ENCODE results near the gene ADSS1.

Gene ADSS1

GRCh38 chr14:104755621-104756020 lies 31.6 kb downstream of the ADSS1 start:
- H3K4me3 ChIP-seq (ENCODE audit: insufficient read depth in 1 of 2, low read depth in 1 of 2, low read length in 2 of 2) = no peak overlapping the region
- DNase-seq = no peak
- H3K4ac ChIP-seq (ENCODE audit: low read depth in 1 of 2, low read length in 2 of 2) = no peak overlapping the region
- H2BK12ac ChIP-seq (ENCODE audit: low read length in 2 of 2) = no peak overlapping the region
- H3K18ac ChIP-seq (ENCODE audit: low read depth in 1 of 2, low read length in 2 of 2) = no peak overlapping the region
- H3K14ac ChIP-seq (ENCODE audit: low read length in 2 of 2) = no peak overlapping the region
- peaks cover 43% of the 10 kb centered on the region for H3K79me1 ChIP-seq (replicated peaks; ENCODE audit: low read length, poor library complexity, severe bottlenecking)
- H3K36me3 ChIP-seq (ENCODE audit: control insufficient read depth in 1 of 2, insufficient read depth in 2 of 2, low read depth in 1 of 2, low read length in 2 of 2) = peaks cover 52 to 57% of the 10 kb centered on the region in 2 experiments
- H3K23ac ChIP-seq (ENCODE audit: low read length in 2 of 2) = no peak overlapping the region
- no peak overlapping the region for H4K8ac ChIP-seq (ENCODE audit: low read length)
- 96% methylated on average over 11 of the region's 11 CpGs for WGBS
- no peaks in the 10 kb centered on the region for H3K27me3 ChIP-seq (ENCODE audit: control insufficient read depth in 1 of 2, insufficient read depth in 1 of 2, low read length in 2 of 2)
- no peak overlapping the region for H3K27ac ChIP-seq (ENCODE audit: low read length, poor library complexity, severe bottlenecking)
- no peak overlapping the region for H2BK15ac ChIP-seq (ENCODE audit: low read depth, poor library complexity, severe bottlenecking)
- H2AFZ ChIP-seq (ENCODE audit: low read depth, low read length) = no peak overlapping the region
- H3K9me3 ChIP-seq (ENCODE audit: control insufficient read depth, low read length) = no peaks in the 10 kb centered on the region
- H4K91ac ChIP-seq (ENCODE audit: low read length) = no peak overlapping the region
- H2BK120ac ChIP-seq (ENCODE audit: low read depth, low read length) = no peak overlapping the region
- H2BK5ac ChIP-seq (ENCODE audit: low read depth, low read length, poor library complexity, severe bottlenecking) = no peak overlapping the region
- H3K4me1 ChIP-seq (ENCODE audit: control insufficient read depth, insufficient read depth, low read depth, low read length) = peaks cover 22% of the 10 kb centered on the region
- peak overlapping the region; percentile 97 for H3K9ac ChIP-seq (ENCODE audit: low read length)
- H2AK5ac ChIP-seq (ENCODE audit: low read length, severe bottlenecking) = no peak overlapping the region
- H3K4me2 ChIP-seq (ENCODE audit: low read length, poor library complexity, severe bottlenecking) = no peak overlapping the region

GRCh38 chr14:104756477-104757237 lies 32.6 kb downstream of the ADSS1 start:
- H2BK15ac ChIP-seq (ENCODE audit: low read depth, poor library complexity, severe bottlenecking) = no peak overlapping the region
- H3K4me3 ChIP-seq (ENCODE audit: insufficient read depth in 1 of 2, low read depth in 1 of 2, low read length in 2 of 2) = no peak overlapping the region
- 95% methylated on average over 27 of the region's 27 CpGs for WGBS
- no peak overlapping the region for H2BK5ac ChIP-seq (ENCODE audit: low read depth, low read length, poor library complexity, severe bottlenecking)
- no peak overlapping the region for H3K9ac ChIP-seq (ENCODE audit: low read length)
- no peak overlapping the region for H3K23ac ChIP-seq (ENCODE audit: low read length in 2 of 2)
- H3K18ac ChIP-seq (ENCODE audit: low read depth in 1 of 2, low read length in 2 of 2) = no peak overlapping the region
- peaks cover 26% of the 10 kb centered on the region for H3K4me1 ChIP-seq (ENCODE audit: control insufficient read depth, insufficient read depth, low read depth, low read length)
- H4K8ac ChIP-seq (ENCODE audit: low read length) = no peak overlapping the region
- H3K4me2 ChIP-seq (ENCODE audit: low read length, poor library complexity, severe bottlenecking) = no peak overlapping the region
- H3K9me3 ChIP-seq (ENCODE audit: control insufficient read depth, low read length) = no peaks in the 10 kb centered on the region
- no peak overlapping the region for H2BK12ac ChIP-seq (ENCODE audit: low read length in 2 of 2)
- no peak overlapping the region for H2BK120ac ChIP-seq (ENCODE audit: low read depth, low read length)
- H3K27ac ChIP-seq (ENCODE audit: low read length, poor library complexity, severe bottlenecking) = no peak overlapping the region
- H4K91ac ChIP-seq (ENCODE audit: low read length) = no peak overlapping the region
- no peaks in the 10 kb centered on the region for H3K27me3 ChIP-seq (ENCODE audit: control insufficient read depth in 1 of 2, insufficient read depth in 1 of 2, low read length in 2 of 2)
- DNase-seq = no peak
- H3K14ac ChIP-seq (ENCODE audit: low read length in 2 of 2) = no peak overlapping the region
- H3K36me3 ChIP-seq (ENCODE audit: control insufficient read depth in 1 of 2, insufficient read depth in 2 of 2, low read depth in 1 of 2, low read length in 2 of 2) = peaks cover 61 to 66% of the 10 kb centered on the region in 2 experiments
- peaks cover 51% of the 10 kb centered on the region for H3K79me1 ChIP-seq (replicated peaks; ENCODE audit: low read length, poor library complexity, severe bottlenecking)
- no peak overlapping the region for H2AK5ac ChIP-seq (ENCODE audit: low read length, severe bottlenecking)
- H3K4ac ChIP-seq (ENCODE audit: low read depth in 1 of 2, low read length in 2 of 2) = no peak overlapping the region
- no peak overlapping the region for H2AFZ ChIP-seq (ENCODE audit: low read depth, low read length)

GRCh38 chr14:104757238-104757585 lies 33.2 kb downstream of the ADSS1 start:
- no peak overlapping the region for H3K23ac ChIP-seq (ENCODE audit: low read length in 2 of 2)
- H3K4me2 ChIP-seq (ENCODE audit: low read length, poor library complexity, severe bottlenecking) = no peak overlapping the region
- H2BK5ac ChIP-seq (ENCODE audit: low read depth, low read length, poor library complexity, severe bottlenecking) = no peak overlapping the region
- H3K79me1 ChIP-seq (replicated peaks; ENCODE audit: low read length, poor library complexity, severe bottlenecking) = peaks cover 50% of the 10 kb centered on the region
- no peak overlapping the region for H4K8ac ChIP-seq (ENCODE audit: low read length)
- no peak overlapping the region for H3K9ac ChIP-seq (ENCODE audit: low read length)
- no peak overlapping the region for H3K27ac ChIP-seq (ENCODE audit: low read length, poor library complexity, severe bottlenecking)
- H3K4me1 ChIP-seq (ENCODE audit: control insufficient read depth, insufficient read depth, low read depth, low read length) = peaks cover 23% of the 10 kb centered on the region
- no peak overlapping the region for H2AK5ac ChIP-seq (ENCODE audit: low read length, severe bottlenecking)
- no peak overlapping the region for H3K4ac ChIP-seq (ENCODE audit: low read depth in 1 of 2, low read length in 2 of 2)
- no peak overlapping the region for H2BK15ac ChIP-seq (ENCODE audit: low read depth, poor library complexity, severe bottlenecking)
- 95% methylated on average over 10 of the region's 10 CpGs for WGBS
- H3K18ac ChIP-seq (ENCODE audit: low read depth in 1 of 2, low read length in 2 of 2) = no peak overlapping the region
- H3K27me3 ChIP-seq (ENCODE audit: control insufficient read depth in 1 of 2, insufficient read depth in 1 of 2, low read length in 2 of 2) = no peaks in the 10 kb centered on the region
- DNase-seq = no peak
- H4K91ac ChIP-seq (ENCODE audit: low read length) = no peak overlapping the region
- no peak overlapping the region for H3K14ac ChIP-seq (ENCODE audit: low read length in 2 of 2)
- no peak overlapping the region for H2BK120ac ChIP-seq (ENCODE audit: low read depth, low read length)
- no peaks in the 10 kb centered on the region for H3K9me3 ChIP-seq (ENCODE audit: control insufficient read depth, low read length)
- no peak overlapping the region for H3K4me3 ChIP-seq (ENCODE audit: insufficient read depth in 1 of 2, low read depth in 1 of 2, low read length in 2 of 2)
- H2AFZ ChIP-seq (ENCODE audit: low read depth, low read length) = no peak overlapping the region
- H2BK12ac ChIP-seq (ENCODE audit: low read length in 2 of 2) = no peak overlapping the region
- H3K36me3 ChIP-seq (ENCODE audit: control insufficient read depth in 1 of 2, insufficient read depth in 2 of 2, low read depth in 1 of 2, low read length in 2 of 2) = peaks cover 65 to 66% of the 10 kb centered on the region in 2 experiments

GRCh38 chr14:104757681-104758392 lies 33.8 kb downstream of the ADSS1 start:
- Histone ChIP-seq H3K9ac (ENCODE audit: low read length) (no peak overlapping the region), H3K18ac (ENCODE audit: low read depth in 1 of 2, low read length in 2 of 2) (no peak overlapping the region), H3K23ac (ENCODE audit: low read length in 2 of 2) (no peak overlapping the region), H3K9me3 (ENCODE audit: control insufficient read depth, low read length) (no peaks in the 10 kb centered on the region), H3K27ac (ENCODE audit: low read length, poor library complexity, severe bottlenecking) (no peak overlapping the region), H4K8ac (ENCODE audit: low read length) (no peak overlapping the region), H2BK5ac (ENCODE audit: low read depth, low read length, poor library complexity, severe bottlenecking) (no peak overlapping the region), H2AK5ac (ENCODE audit: low read length, severe bottlenecking) (no peak overlapping the region), H2BK120ac (ENCODE audit: low read depth, low read length) (no peak overlapping the region), H3K36me3 (ENCODE audit: control insufficient read depth in 1 of 2, insufficient read depth in 2 of 2, low read depth in 1 of 2, low read length in 2 of 2) (peaks cover 66 to 67% of the 10 kb centered on the region in 2 experiments), H3K4ac (ENCODE audit: low read depth in 1 of 2, low read length in 2 of 2) (no peak overlapping the region), H3K4me3 (ENCODE audit: insufficient read depth in 1 of 2, low read depth in 1 of 2, low read length in 2 of 2) (no peak overlapping the region), H2BK12ac (ENCODE audit: low read length in 2 of 2) (no peak overlapping the region), H3K14ac (ENCODE audit: low read length in 2 of 2) (no peak overlapping the region), H4K91ac (ENCODE audit: low read length) (no peak overlapping the region), H3K4me2 (ENCODE audit: low read length, poor library complexity, severe bottlenecking) (no peak overlapping the region), H3K4me1 (ENCODE audit: control insufficient read depth, insufficient read depth, low read depth, low read length) (peaks cover 22% of the 10 kb centered on the region), H2BK15ac (ENCODE audit: low read depth, poor library complexity, severe bottlenecking) (no peak overlapping the region), H2AFZ (ENCODE audit: low read depth, low read length) (no peak overlapping the region), H3K79me1 (replicated peaks; ENCODE audit: low read length, poor library complexity, severe bottlenecking) (peaks cover 50% of the 10 kb centered on the region), H3K27me3 (ENCODE audit: control insufficient read depth in 1 of 2, insufficient read depth in 1 of 2, low read length in 2 of 2) (no peaks in the 10 kb centered on the region)
- WGBS = 96% methylated on average over 19 of the region's 19 CpGs
- no peak for DNase-seq

Data from mesenchymal stem cell (in vitro differentiated cells and primary cell).